GM12892 (cell line): ENCODE data around the gene METTL25B.

Experiments
- POLR2AphosphoS5 ChIP-seq: IDR thresholded peaks from 2 replicates; pipeline ENCODE4 v1.6.1; 2011; ENCODE audit warnings: low read depth, low read length, control low read depth
- TAF1 ChIP-seq: IDR thresholded peaks from 2 replicates; pipeline ENCODE4 v1.6.1; 2011; ENCODE audit warnings: low read depth, mild to moderate bottlenecking, control low read depth, low read length, borderline replicate concordance

DNA sequence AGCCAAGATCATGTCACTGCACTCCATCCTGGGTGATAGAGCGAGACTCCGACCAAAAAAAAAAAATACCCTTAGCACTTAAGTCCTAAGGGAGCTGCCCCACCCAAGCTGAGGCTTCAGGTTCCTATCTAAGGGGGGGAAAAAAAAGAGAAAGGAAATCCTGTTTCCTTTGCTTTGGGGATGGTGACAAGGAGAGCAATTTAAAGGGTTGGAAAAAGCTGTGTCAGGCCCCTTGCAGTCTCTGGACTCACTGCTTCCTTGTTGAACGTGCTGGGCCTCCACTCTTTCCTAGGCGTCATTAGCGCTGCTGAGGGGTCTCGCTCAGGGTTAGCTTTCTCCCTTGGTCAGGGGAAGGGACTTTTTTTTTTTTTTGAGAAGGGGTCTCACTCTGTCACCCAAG lies 57.2 kb downstream of the METTL25B start:
- TF ChIP-seq POLR2AphosphoS5 (no peak), TAF1 (no peak)
